Esophagus squamous epithelium (tissue), 5 donors: ENCODE data around the gene NDUFB11. TPM values are rescaled to one million over a fixed set of nuclear protein-coding genes. Genes with fewer than 3 reads are reported as not detected.

Source experiments
- DNase-seq: peaks from one replicate; lab custom pipeline; 2025; lab: John Stamatoyannopoulos, UW
- H3K27ac ChIP-seq, 4 donors: fragments of 200-600 bp; sonication (generic); one replicate each; pipeline ENCODE4 v1.5.1; 2016 to 2019; ENCODE audit warnings: mild to moderate bottlenecking in 1 of 4
- H3K27me3 ChIP-seq, 4 donors: fragments of 200-600 bp; sonication (generic); 1 replicate in 3 of 4; 2 replicates in 1 of 4; pipeline versions ENCODE4 v1.5.1 to v1.6.0; 2017 to 2021; ENCODE audit warnings: antibody characterized with exemption in 1 of 4
- H3K36me3 ChIP-seq, 3 donors: fragments of 200-600 bp; sonication (generic); one replicate each; pipeline ENCODE4 v1.5.1; 2016 to 2019
- H3K4me1 ChIP-seq, 3 donors: fragments of 200-600 bp; sonication (generic); one replicate each; pipeline ENCODE4 v1.5.1; 2017 to 2019
- H3K4me3 ChIP-seq, 4 donors: fragments of 200-600 bp; sonication (generic); 1 replicate in 3 of 4; 2 replicates in 1 of 4; pipeline ENCODE4 v1.5.1; 2016 to 2019; ENCODE audit warnings: mild to moderate bottlenecking in 2 of 4, moderate library complexity in 1 of 4
- H3K9me3 ChIP-seq, 3 donors: fragments of 200-600 bp; sonication (generic); one replicate each; pipeline ENCODE4 v1.5.1; 2016 to 2019
- POLR2A ChIP-seq, 4 donors: fragments of 450-650 bp; IDR thresholded peaks; one replicate each; pipeline ENCODE4 v1.6.1; 2017; ENCODE audit warnings: antibody characterized with exemption in 4 of 4, mild to moderate bottlenecking in 4 of 4, moderate library complexity in 3 of 4
- WGBS, 2 donors: methylation state at CpG; one replicate each; pipeline ENCODE4 v1.1.5; 2018; 5-methylcytosine and 5-hydroxymethylcytosine counted together
- intact Hi-C: fragments of 100-400 bp; cut with DNase I; formaldehyde crosslinking; loops from one replicate; pipeline ENCODE4 v1.15.0; 2022
- total RNA-seq, 4 donors: library from RNA; depleted of rRNA; stranded (reverse); fragments of >200 nt; gene quantifications; one replicate each; pipeline ENCODE4 v1.1.0, GENCODE V29; 2016
- TF ChIP-seq, protein P1 (sequence below), 6 experiments: fragments of 450-650 bp in 4 of 6; fragments of 200-600 bp in 2 of 6; sonication (generic) in 2 of 6; IDR thresholded peaks; one replicate each; pipeline ENCODE4 v1.5.1; 2016 to 2019; ENCODE audit warnings: antibody characterized with exemption in 6 of 6, mild to moderate bottlenecking in 4 of 6, moderate library complexity in 4 of 6
- donor health status: DM: yes; HTN: yes; CAD: no.

Gene NDUFB11
- total RNA-seq, 4 donors from 2014 or later: 41.4 to 74.6 (median 59.8) TPM

DNA sequence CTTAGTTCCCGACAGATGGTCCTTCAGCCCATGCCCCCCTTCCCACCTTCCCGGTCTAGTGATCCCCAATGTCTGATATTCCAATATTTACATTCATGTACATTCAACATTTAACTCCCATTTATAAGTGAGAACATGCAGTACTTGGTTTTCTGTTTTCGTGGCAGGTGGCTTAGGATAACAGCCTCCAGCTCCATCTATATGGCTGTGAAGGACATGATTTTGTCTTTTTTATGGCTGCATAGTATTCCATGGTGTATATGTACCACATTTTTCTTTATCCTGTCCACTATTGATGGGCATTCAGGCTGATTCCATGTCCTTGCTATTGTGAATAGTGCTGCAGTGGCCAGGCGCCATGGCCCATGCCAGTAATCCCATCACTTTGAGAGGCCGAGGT is 14.3 kb upstream of the NDUFB11 start:
- Histone ChIP-seq H3K9me3 (peaks cover 0 to 4% (median 0%) of the 10 kb centered on the region in 3 donors), H3K4me3 (no peak overlapping the region), H3K4me1 (no peaks in the 10 kb centered on the region), H3K36me3 (peaks cover 0 to 52% (median 0%) of the 10 kb centered on the region in 3 donors), H3K27ac (no peak overlapping the region), H3K27me3 (no peaks in the 10 kb centered on the region)
- intact Hi-C loops: no loop called here
- TF ChIP-seq, protein P1, sequence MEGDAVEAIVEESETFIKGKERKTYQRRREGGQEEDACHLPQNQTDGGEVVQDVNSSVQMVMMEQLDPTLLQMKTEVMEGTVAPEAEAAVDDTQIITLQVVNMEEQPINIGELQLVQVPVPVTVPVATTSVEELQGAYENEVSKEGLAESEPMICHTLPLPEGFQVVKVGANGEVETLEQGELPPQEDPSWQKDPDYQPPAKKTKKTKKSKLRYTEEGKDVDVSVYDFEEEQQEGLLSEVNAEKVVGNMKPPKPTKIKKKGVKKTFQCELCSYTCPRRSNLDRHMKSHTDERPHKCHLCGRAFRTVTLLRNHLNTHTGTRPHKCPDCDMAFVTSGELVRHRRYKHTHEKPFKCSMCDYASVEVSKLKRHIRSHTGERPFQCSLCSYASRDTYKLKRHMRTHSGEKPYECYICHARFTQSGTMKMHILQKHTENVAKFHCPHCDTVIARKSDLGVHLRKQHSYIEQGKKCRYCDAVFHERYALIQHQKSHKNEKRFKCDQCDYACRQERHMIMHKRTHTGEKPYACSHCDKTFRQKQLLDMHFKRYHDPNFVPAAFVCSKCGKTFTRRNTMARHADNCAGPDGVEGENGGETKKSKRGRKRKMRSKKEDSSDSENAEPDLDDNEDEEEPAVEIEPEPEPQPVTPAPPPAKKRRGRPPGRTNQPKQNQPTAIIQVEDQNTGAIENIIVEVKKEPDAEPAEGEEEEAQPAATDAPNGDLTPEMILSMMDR (IDR thresholded peaks at IDR 0.05): no peak
- TF ChIP-seq POLR2A (IDR thresholded peaks at IDR 0.05): no peak
- no peak for DNase-seq
- WGBS, 2 donors: 89 to 100% methylated on average over 5 of the region's 5 CpGs

GRCh38 chrX:47158131-47158530 is 13.6 kb upstream of the NDUFB11 start:
- peaks cover 0 to 4% (median 0%) of the 10 kb centered on the region in 3 donors for H3K9me3 ChIP-seq
- no peaks in the 10 kb centered on the region for H3K4me1 ChIP-seq
- H3K27ac ChIP-seq: no peak overlapping the region
- no peak for TF ChIP-seq POLR2A (IDR thresholded peaks at IDR 0.05)
- TF ChIP-seq, protein P1 (IDR thresholded peaks at IDR 0.05): no peak
- intact Hi-C loops: no loop called here
- H3K36me3 ChIP-seq: peaks cover 0 to 52% (median 0%) of the 10 kb centered on the region in 3 donors
- no peaks in the 10 kb centered on the region for H3K27me3 ChIP-seq
- no peak overlapping the region for H3K4me3 ChIP-seq
- 97 to 98% methylated on average over 6 to 12 of the region's 16 CpGs for WGBS, 2 donors
- DNase-seq: no peak

GRCh38 chrX:47156611-47157520 is 12.4 kb upstream of the NDUFB11 start:
- no peak for DNase-seq

DNA sequence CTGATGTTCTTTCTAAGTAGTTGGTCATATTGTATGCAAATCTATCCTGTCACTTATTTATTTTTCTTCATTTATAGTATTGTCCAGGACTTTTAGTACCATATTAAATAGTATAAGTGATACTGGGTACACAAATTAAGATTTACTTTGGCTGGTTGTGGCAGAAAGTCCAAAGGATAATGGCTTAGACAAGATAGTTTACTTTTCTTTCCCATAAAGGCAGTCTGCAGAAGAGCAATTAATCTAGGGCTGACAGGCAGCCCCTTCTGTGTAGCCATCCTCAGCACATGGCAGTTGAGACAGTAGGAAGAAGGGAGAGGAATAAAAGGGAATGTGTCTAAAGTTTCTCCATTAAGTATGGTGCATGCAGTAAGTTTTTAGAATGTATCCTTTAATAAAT is 6.9 kb upstream of the NDUFB11 start:
- DNase-seq: no peak
- Histone ChIP-seq H3K36me3 (peaks cover 0 to 42% (median 0%) of the 10 kb centered on the region in 3 donors), H3K9me3 (no peaks in the 10 kb centered on the region), H3K27ac (no peak overlapping the region), H3K4me1 (peaks cover 0 to 20% (median 11%) of the 10 kb centered on the region in 3 donors), H3K27me3 (no peaks in the 10 kb centered on the region), H3K4me3 (no peak overlapping the region)
- TF ChIP-seq POLR2A (IDR thresholded peaks at IDR 0.05): no peak
- TF ChIP-seq, protein P1 (IDR thresholded peaks at IDR 0.05): no peak
- intact Hi-C loops: no loop called here

More at GRCh38 chrX:47156611-47157520, 12.4 kb upstream of the NDUFB11 start:
- H3K9me3 ChIP-seq: peaks cover 0 to 4% (median 0%) of the 10 kb centered on the region in 3 donors
- TF ChIP-seq POLR2A (IDR thresholded peaks at IDR 0.05): no peak
- TF ChIP-seq, protein P1 (IDR thresholded peaks at IDR 0.05): no peak
- H3K4me3 ChIP-seq: no peak overlapping the region
- H3K27me3 ChIP-seq: no peaks in the 10 kb centered on the region
- 92% methylated on average over 4 to 19 of the region's 26 CpGs for WGBS, 2 donors
- H3K36me3 ChIP-seq: peaks cover 0 to 62% (median 0%) of the 10 kb centered on the region in 3 donors
- intact Hi-C loops: no loop called here
- no peak overlapping the region for H3K27ac ChIP-seq
- H3K4me1 ChIP-seq: no peaks in the 10 kb centered on the region

DNA sequence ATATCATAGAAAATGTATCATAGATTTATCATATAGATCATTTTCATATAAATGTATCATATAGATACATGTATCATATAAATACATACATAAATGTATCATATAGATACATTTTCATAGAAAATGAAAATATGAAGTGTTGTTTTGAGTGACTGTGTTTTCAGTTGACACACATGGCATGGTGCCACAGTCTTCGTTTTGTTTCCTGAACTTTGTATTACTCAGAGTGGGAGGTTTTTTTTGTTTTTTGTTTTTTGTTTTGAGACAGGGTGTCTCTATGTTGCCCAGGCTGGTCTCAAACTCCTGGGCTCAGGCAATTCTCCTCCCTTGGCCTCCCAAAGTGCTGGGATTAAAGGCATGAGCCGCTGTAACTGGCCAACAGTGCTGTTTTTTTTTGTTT is 4.4 kb upstream of the NDUFB11 start:
- intact Hi-C loops: no loop called here
- Histone ChIP-seq H3K27me3 (no peaks in the 10 kb centered on the region), H3K9me3 (no peaks in the 10 kb centered on the region), H3K36me3 (peaks cover 0 to 20% (median 0%) of the 10 kb centered on the region in 3 donors), H3K4me1 (peaks cover 0 to 27% (median 14%) of the 10 kb centered on the region in 3 donors), H3K4me3 (no peak overlapping the region), H3K27ac (peak overlapping the region in 2 of 4 donors; percentile 50 to 55)
- DNase-seq: no peak
- no peak for TF ChIP-seq POLR2A (IDR thresholded peaks at IDR 0.05)
- TF ChIP-seq, protein P1 (IDR thresholded peaks at IDR 0.05): no peak
- 49 to 50% methylated on average over 2 of the region's 2 CpGs for WGBS, 2 donors
